ENCODE measurements around the gene PDLIM7.

Gene PDLIM7

DNA sequence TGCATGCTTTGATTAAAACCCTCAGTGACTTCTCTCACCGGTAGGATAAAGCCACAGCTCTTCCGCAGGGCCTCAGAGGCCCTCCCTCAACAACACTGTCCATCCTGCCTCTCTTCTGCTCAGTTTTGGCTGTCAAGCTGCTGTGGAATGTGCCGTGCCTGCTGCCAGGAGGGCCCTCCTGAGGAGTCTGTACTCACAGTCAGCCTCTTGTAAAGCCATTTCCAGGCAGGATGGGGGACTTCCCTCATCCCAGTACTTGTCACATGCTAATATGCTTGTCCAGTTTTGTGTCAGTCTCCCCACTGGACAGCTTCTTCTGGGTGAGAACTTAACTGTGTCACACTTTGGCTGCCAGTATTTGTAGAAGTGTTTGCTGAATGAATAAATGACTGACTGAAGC lies 33.2 kb upstream of the PDLIM7 start:
- no peaks in the 10 kb centered on the region for H3K27me3 Mint-ChIP-seq
- H3K4me1 Mint-ChIP-seq (ENCODE audit: low read depth), result peaks cover 7% of the 10 kb centered on the region
- H3K36me3 Mint-ChIP-seq (ENCODE audit: low read depth), result peaks cover 49% of the 10 kb centered on the region
- intact Hi-C loops (cut with micrococcal nuclease), result no loop called here
- no peak overlapping the region for H3K4me3 Mint-ChIP-seq
- no peak overlapping the region for H3K27ac Mint-ChIP-seq
- no peaks in the 10 kb centered on the region for H3K9me3 Mint-ChIP-seq

DNA sequence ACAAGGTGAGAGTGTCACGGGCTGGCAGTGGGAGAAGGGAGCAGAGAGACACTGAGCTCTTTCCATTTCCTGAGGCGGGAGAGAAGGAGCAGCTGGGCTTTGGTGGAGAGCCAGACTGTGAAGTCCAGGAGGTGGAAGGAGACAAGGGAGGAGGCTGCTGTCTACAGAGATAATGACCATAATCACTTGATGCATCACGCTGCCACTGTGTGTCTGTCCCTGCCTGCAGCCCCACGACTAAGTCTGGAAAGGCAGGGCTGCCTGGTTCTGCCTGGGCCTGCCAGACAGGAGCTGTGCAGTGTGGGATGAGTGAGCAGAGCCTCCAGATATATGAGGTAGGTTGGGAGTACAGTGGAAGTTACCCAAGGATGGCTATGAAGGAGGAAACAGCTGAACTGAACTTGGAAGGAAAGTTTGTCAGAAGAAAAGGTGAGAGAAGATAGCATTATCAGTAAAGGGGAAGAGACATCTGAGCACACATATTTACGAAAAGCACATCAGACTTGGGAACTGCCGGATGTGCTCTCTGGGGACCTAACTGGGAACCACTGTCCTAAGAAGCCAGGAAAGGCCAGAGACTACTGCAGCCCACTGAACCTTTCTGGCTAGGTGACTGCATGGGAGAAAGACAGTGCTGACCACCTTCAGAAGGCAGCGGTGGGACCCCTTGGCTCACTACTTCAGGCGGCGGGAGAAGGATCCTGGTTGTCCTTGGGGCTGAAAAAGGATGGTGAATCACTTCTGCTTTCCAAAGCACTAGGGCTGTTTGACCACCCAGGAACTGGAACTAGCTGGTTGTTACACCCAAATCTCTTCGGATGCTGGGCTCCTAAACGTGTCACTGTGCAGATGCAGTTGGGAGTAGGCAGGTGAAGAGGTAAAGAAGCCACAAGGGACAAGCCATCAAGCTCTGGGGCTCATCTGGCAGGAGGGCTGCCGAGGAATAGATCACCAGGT lies 32.1 kb upstream of the PDLIM7 start:
- H3K27ac Mint-ChIP-seq, result no peak overlapping the region
- H3K9me3 Mint-ChIP-seq, result no peaks in the 10 kb centered on the region
- peaks cover 7% of the 10 kb centered on the region for H3K4me1 Mint-ChIP-seq (ENCODE audit: low read depth)
- H3K36me3 Mint-ChIP-seq (ENCODE audit: low read depth), result peaks cover 54% of the 10 kb centered on the region
- H3K4me3 Mint-ChIP-seq, result no peak overlapping the region
- no peaks in the 10 kb centered on the region for H3K27me3 Mint-ChIP-seq
- intact Hi-C loops (cut with micrococcal nuclease), result no loop called here

DNA sequence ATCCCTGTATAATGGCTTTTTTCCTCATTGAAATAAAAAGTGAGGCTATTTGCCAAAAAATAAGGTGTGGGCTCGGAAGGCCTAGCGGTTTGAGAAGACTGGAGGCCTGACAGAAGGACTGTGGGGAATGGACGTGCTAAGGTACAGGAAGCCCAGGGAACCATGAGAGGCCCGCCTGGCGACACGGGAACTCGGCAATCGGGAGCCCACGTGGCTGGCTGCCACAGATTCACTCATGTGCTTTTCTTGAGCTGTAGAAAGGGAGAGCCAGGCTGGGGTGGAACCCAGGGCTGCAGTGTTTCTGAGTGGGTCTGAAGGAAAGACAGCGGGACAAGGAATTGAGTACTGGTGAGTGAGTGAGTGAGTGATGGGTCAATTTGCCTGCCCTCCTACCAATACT lies 31.2 kb upstream of the PDLIM7 start:
- Mint-ChIP-seq H3K36me3 (ENCODE audit: low read depth) (peaks cover 58% of the 10 kb centered on the region), H3K4me1 (ENCODE audit: low read depth) (peaks cover 7% of the 10 kb centered on the region), H3K27ac (no peak overlapping the region), H3K27me3 (no peaks in the 10 kb centered on the region), H3K9me3 (no peaks in the 10 kb centered on the region), H3K4me3 (no peak overlapping the region)
- intact Hi-C loops (cut with micrococcal nuclease), result no loop called here

DNA sequence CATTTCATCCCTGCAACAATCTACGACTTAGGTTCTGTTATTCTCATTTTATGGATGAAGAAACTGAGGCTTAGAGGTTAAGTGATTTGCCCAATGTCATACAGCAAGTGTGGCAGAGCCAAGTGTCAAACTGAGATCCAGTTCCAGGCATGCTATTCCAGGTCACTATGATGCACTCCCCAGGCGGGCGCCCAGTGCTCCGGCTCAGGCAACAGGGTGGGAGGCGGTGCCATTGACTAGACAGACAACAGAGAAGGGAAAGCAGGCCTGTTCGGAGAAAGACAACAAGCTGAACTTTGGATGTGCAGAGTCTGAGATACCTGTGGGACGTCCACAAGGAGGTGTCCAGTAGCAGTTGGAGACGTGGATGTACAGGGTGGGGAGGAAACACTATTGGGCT lies 30.2 kb upstream of the PDLIM7 start:
- intact Hi-C loops (cut with micrococcal nuclease), result no loop called here
- Mint-ChIP-seq H3K36me3 (ENCODE audit: low read depth) (peaks cover 59% of the 10 kb centered on the region), H3K27ac (no peak overlapping the region), H3K27me3 (no peaks in the 10 kb centered on the region), H3K9me3 (no peaks in the 10 kb centered on the region), H3K4me1 (ENCODE audit: low read depth) (peaks cover 7% of the 10 kb centered on the region), H3K4me3 (no peak overlapping the region)

DNA sequence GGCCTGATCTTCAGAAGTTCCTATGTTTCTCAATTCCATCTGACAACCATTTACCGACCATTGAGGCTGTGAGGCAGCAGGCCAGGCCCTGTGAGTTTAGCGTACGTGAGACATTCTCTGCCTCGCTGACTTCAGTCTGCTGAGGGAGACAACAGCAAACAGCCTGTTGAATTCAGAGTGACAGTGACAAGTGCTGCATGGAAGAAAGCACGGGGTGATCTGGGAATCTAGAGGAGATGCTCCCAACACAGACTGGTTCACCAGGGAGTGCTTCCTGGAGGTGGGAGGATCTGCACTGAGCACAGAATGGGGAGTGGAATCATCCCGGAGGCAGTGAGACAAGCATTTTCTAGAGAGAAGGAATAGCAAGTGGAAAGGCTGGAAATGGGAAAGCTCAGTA lies 29.4 kb upstream of the PDLIM7 start:
- Mint-ChIP-seq H3K36me3 (ENCODE audit: low read depth) (peaks cover 55% of the 10 kb centered on the region), H3K9me3 (no peaks in the 10 kb centered on the region), H3K4me3 (no peak overlapping the region), H3K4me1 (ENCODE audit: low read depth) (peaks cover 7% of the 10 kb centered on the region), H3K27me3 (no peaks in the 10 kb centered on the region), H3K27ac (no peak overlapping the region)
- intact Hi-C loops (cut with micrococcal nuclease), result no loop called here

DNA sequence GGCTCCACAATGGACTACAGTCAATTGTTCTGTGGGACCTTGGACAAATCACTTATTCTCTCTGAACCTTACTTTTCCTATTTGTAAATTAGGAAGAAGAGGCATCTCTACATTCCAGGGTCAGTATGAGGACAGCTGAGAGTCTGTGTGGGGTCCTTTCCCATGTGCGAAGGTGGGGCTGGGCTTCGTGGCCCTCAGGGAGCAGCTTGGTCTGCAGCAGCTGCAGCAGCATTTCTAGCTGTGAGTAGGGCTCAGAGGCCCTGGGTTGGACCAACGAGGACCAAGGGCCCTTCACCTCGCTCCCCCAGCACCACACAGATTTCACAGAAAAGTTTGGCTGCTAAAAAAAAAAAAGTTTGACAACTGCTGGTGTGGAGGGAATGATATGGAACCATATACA lies 28.8 kb upstream of the PDLIM7 start:
- H3K4me1 Mint-ChIP-seq (ENCODE audit: low read depth), result peaks cover 12% of the 10 kb centered on the region
- H3K27ac Mint-ChIP-seq, result no peak overlapping the region
- no peak overlapping the region for H3K4me3 Mint-ChIP-seq
- H3K9me3 Mint-ChIP-seq, result no peaks in the 10 kb centered on the region
- intact Hi-C loops (cut with micrococcal nuclease), result no loop called here
- peaks cover 55% of the 10 kb centered on the region for H3K36me3 Mint-ChIP-seq (ENCODE audit: low read depth)
- no peaks in the 10 kb centered on the region for H3K27me3 Mint-ChIP-seq

DNA sequence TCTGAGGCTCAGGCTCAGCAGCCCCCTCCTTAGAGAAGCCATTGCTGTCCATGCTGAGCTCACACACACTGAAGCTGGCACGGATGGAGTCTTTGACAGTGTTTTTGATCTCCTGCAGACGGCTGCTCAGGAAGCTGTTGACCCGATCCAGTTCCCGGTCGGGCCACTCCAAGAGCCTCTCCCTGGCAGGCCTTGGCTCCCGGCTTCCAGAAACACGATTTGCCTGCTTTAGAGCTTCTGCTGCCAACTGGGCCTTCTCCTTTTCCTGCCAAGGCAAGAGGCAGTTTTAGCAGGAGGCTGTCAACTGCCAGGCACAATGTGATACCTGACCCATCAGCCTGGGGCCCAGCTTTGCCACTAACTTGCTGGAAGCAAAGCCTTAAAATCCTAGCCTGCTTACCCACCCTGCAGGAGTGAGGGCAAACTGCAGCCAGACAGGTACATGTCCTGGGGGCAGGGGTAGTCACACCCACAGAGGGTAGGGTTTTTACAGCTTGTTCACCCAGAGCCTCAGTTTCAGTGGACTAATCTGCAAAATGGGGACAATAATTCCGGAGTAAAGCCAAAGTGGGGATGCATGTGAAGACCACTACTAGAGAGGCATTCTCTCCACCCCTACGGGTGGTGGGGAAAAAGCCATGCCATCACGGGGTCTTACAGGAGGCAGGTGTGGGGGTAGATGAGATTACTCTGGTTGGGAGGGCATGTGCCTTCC lies 27.7 kb upstream of the PDLIM7 start:
- Mint-ChIP-seq H3K27me3 (no peaks in the 10 kb centered on the region), H3K9me3 (no peaks in the 10 kb centered on the region), H3K4me1 (ENCODE audit: low read depth) (peaks cover 12% of the 10 kb centered on the region), H3K27ac (no peak overlapping the region), H3K36me3 (ENCODE audit: low read depth) (peaks cover 55% of the 10 kb centered on the region), H3K4me3 (no peak overlapping the region)
- intact Hi-C loops (cut with micrococcal nuclease), result no loop called here

DNA sequence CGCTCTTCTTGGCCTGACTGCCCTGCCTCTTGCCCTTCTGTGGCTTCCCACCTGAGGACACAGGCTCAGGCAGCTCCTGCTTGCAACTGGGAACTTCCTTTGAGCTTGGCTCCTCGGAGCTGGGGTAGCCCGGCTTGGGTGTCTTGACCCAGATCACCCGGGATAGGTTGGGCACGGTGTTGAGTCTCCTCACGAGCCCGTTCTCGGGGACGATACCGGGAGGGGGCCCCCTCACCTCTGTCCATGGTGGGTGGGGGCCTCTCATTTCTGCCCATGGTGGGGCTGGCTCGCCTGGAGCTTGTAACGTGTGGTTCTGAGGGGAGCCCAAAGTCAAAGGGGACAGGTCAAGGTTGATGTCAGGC lies 27.1 kb upstream of the PDLIM7 start:
- no peak overlapping the region for H3K4me3 Mint-ChIP-seq
- H3K9me3 Mint-ChIP-seq, result no peaks in the 10 kb centered on the region
- H3K27ac Mint-ChIP-seq, result no peak overlapping the region
- peaks cover 16% of the 10 kb centered on the region for H3K4me1 Mint-ChIP-seq (ENCODE audit: low read depth)
- peaks cover 58% of the 10 kb centered on the region for H3K36me3 Mint-ChIP-seq (ENCODE audit: low read depth)
- intact Hi-C loops (cut with micrococcal nuclease), result no loop called here
- no peaks in the 10 kb centered on the region for H3K27me3 Mint-ChIP-seq

DNA sequence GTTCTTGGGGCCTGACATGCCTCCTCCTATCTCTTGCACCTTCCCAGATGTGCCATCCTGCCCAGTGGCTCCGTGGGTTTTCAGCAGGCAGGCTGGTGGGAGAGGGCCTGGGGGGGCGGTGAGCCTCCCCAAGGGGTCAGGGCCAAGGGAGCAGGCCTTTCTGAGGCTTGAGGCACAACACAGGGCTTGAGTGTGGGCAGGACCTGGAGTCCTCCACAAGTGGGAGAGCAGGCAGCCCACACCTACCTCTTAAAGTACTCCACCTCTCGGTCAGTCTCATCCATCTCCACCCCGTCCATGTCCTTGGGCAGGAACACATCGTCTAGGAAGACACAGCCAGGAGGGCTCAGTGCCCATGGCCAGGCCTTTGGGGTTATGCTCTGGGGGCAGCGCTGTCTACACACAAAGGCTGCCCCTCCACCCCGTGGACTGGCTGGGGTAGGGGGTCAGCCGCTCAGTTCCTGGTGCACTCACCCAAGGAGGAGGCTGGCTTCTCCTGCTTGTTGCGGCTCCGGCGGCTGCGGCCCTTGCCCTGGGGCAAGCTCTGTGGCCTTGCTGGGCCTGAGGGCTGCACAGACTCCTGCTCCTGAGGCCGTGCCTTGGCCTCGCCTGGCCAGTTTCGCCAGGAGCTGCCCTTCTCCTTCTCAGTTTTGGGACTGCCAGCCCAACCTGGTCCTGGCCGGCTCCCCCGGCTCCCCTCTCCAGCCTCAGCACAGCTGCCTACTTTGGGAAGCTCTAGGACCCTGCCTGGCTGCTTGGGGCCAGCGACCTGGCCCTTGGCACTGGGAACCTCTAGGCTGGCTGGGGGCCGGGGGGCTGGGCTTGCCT lies 26.5 kb upstream of the PDLIM7 start:
- Mint-ChIP-seq H3K27me3 (no peaks in the 10 kb centered on the region), H3K36me3 (ENCODE audit: low read depth) (peaks cover 63% of the 10 kb centered on the region), H3K4me3 (no peak overlapping the region), H3K27ac (no peak overlapping the region), H3K9me3 (no peaks in the 10 kb centered on the region), H3K4me1 (ENCODE audit: low read depth) (peaks cover 22% of the 10 kb centered on the region)
- intact Hi-C loops (cut with micrococcal nuclease), result no loop called here

DNA sequence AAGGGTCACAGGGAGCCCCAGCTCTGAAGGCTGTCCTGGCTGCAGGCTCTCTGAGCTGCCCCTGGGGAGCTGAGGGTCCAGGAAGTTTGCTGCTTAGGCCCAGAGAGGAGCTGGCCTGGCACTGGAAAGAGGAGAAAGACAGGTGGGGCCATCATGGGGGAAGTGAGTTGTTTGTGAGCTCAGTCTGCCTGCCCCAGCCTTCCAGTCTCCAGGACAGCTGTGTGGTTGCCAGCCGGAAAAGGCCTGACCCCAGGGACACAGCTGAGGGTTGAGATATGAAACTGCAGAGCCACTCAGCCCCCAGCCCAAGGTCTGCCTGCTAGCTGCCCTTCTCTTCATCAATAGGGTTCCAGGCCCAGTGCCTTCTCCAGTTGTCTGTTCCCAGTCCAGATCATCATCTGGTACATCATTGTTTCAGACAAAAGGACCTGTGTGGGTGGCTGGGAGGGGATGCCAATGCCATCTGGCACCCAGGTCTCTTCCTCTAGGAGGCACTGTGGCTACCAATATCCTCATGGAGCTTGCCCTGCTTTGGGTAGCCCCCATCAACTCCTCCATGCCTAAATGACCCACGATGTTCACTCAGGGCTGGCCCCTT lies 23.6 kb upstream of the PDLIM7 start:
- intact Hi-C loops (cut with micrococcal nuclease), result no loop called here
- peaks cover 77% of the 10 kb centered on the region for H3K36me3 Mint-ChIP-seq (ENCODE audit: low read depth)

DNA sequence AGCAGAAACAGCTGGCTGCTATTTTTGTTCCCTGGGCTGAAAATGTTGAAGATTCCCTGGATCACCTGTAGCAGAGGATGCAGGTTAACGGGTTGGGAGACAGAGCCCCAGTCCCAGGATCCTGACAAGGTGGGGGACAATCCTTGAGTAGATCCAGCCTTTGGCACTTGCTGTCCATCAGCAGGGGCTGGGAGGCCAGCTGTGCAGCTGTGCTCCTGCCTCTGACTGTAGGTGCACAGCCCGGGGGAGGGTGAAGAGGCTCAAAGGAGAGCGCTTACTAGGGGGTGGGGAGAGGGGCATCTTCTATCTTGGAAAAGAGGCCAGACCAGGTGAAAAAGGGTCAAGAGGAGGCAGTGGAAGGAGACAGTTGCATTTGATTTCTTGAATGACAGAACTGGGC lies 22.9 kb upstream of the PDLIM7 start:
- Mint-ChIP-seq H3K4me1 (ENCODE audit: low read depth) (peaks cover 40% of the 10 kb centered on the region), H3K4me3 (no peak overlapping the region), H3K9me3 (no peaks in the 10 kb centered on the region), H3K27me3 (no peaks in the 10 kb centered on the region), H3K36me3 (ENCODE audit: low read depth) (peaks cover 78% of the 10 kb centered on the region), H3K27ac (no peak overlapping the region)
- intact Hi-C loops (cut with micrococcal nuclease), result no loop called here

More for the DNA sequence above, 23.6 kb upstream of the PDLIM7 start:
- Mint-ChIP-seq H3K4me1 (ENCODE audit: low read depth) (peaks cover 33% of the 10 kb centered on the region), H3K9me3 (no peaks in the 10 kb centered on the region), H3K27ac (no peak overlapping the region), H3K27me3 (no peaks in the 10 kb centered on the region), H3K4me3 (no peak overlapping the region)

DNA sequence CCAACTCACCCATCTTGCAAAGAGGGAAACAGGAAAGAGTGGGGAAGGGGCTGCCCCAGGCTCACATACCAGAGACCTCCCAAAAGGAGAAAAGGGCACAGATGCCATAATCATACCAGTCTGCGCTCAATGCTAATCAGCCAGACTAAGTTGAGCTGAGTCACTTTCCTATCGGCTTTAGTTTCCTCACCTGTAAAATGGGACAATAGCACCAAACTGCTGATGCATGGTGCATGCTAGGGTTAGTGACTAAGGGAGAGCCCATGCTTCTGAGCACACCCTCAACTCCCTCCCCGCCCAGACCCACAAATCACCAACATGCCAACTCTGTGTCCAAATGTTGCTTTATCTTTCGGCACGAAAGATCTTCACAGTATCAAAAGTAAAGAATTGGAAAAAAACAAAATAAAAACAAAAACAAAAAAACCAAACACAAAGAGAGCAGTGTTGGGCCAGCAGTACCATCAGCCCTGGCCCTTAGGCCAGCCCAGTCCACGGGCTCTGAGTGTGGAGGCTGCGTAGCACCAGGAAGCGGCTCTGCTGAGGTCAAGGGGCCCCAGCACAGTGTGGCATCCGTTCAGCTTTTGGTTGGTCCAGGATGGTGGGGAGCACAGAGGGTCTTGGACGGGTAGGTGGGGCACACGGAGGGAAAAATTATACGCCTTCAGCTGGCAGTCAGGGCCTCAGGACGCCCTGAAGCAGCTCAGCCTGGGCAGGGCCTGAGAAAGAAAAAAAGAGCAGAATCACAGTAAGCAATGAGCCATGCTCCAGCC lies 22.2 kb upstream of the PDLIM7 start:
- no peaks in the 10 kb centered on the region for H3K9me3 Mint-ChIP-seq

More for the DNA sequence above, 22.2 kb upstream of the PDLIM7 start:
- peaks cover 78% of the 10 kb centered on the region for H3K36me3 Mint-ChIP-seq (ENCODE audit: low read depth)
- no peak overlapping the region for H3K27ac Mint-ChIP-seq
- no peaks in the 10 kb centered on the region for H3K27me3 Mint-ChIP-seq
- intact Hi-C loops (cut with micrococcal nuclease), result no loop called here
- H3K4me3 Mint-ChIP-seq, result no peak overlapping the region
- peaks cover 43% of the 10 kb centered on the region for H3K4me1 Mint-ChIP-seq (ENCODE audit: low read depth)
